GM12864 (cell line): Measurements from ENCODE around the gene VARS2.

Experiments
- DNase-seq: peaks from one replicate; pipeline ENCODE4 v3.0.0-alpha.2; 2011; ENCODE audit warnings: low read depth
- H3K4me3 ChIP-seq: 2 replicates; pipeline ENCODE4 v1.5.1; 2011; ENCODE audit warnings: mild to moderate bottlenecking, low read depth, low read length, control low read depth
- TF ChIP-seq, protein P1 (sequence below): IDR thresholded peaks from 2 replicates; pipeline ENCODE4 v1.5.1; 2011; ENCODE audit warnings: low read depth, mild to moderate bottlenecking, moderate library complexity, low read length, control low read depth, inconsistent platforms; ENCODE audit errors: missing control alignments

VARS2 gene

DNA sequence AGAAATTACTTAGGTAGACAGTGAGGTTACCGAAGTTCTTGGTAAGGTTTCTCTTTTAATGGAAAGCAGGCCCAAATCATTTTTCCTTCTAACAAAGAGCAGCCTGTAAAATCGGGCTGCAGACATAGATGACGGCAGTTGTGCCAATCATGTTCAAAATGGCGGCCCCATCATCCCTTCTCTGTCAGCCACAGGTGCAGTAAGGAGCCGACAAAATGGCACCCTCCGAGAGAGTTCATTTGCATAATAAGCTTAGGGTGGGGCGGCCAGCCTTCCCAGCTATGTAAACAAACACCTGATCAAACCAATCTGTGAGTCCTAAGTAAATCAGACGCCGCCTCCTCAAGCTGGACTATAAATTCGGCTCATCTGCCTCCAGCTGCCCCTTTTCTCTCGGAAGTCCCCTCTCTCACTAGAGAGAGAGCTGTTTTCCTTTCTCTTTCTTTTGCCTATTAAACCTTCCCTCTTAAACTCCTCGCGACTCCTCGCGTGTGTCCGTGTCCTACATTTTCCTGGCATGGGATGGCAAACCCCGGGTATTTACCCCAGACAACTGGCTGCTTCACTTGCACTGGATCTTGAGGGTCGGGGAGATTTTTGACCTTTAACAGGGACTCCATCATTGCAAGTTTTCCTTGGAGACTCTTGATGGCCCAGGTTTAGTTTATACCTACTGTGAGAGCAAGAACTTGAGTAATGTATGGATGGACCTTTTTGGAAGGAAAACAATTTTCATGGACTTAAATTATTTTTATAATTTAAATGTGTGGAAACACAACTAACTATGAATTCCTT is 38.6 kb upstream of the VARS2 start:
- no peak for DNase-seq
- H3K4me3 ChIP-seq = no peak overlapping the region
- TF ChIP-seq, protein P1, sequence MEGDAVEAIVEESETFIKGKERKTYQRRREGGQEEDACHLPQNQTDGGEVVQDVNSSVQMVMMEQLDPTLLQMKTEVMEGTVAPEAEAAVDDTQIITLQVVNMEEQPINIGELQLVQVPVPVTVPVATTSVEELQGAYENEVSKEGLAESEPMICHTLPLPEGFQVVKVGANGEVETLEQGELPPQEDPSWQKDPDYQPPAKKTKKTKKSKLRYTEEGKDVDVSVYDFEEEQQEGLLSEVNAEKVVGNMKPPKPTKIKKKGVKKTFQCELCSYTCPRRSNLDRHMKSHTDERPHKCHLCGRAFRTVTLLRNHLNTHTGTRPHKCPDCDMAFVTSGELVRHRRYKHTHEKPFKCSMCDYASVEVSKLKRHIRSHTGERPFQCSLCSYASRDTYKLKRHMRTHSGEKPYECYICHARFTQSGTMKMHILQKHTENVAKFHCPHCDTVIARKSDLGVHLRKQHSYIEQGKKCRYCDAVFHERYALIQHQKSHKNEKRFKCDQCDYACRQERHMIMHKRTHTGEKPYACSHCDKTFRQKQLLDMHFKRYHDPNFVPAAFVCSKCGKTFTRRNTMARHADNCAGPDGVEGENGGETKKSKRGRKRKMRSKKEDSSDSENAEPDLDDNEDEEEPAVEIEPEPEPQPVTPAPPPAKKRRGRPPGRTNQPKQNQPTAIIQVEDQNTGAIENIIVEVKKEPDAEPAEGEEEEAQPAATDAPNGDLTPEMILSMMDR = no peak

DNA sequence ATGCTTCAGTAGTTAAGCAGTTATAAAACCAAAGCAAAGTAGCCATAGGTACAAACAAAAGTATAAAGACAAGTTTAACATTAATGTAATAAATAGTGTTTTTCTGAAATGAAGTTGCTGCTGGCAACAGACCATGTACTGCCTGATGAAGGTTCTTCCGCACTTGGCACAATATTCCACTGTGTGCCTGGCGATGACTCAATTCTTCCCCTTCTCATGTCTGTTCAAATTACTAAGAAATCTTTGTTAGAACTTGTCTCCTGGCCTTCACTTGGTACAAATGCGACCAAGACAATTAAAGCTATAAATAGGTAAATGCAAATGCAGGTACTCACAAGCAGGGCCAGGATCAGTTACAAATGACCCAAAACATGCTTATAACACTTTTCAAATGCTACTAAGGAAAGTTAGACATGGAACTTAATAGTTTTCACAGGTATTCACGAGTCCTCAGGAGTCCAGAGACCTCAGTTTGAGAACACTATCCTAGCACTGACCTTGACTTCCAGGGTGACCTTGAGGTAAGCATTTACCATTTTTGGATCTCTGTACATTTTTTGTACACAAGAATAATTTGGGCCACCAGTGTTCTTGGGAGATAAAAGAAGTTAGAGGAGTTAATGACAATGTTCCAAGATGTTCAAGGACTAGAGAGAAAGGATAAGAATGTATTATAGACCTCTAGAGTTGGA is 37.9 kb upstream of the VARS2 start:
- no peak for DNase-seq
- TF ChIP-seq, protein P1 = no peak
- H3K4me3 ChIP-seq = no peak overlapping the region

DNA sequence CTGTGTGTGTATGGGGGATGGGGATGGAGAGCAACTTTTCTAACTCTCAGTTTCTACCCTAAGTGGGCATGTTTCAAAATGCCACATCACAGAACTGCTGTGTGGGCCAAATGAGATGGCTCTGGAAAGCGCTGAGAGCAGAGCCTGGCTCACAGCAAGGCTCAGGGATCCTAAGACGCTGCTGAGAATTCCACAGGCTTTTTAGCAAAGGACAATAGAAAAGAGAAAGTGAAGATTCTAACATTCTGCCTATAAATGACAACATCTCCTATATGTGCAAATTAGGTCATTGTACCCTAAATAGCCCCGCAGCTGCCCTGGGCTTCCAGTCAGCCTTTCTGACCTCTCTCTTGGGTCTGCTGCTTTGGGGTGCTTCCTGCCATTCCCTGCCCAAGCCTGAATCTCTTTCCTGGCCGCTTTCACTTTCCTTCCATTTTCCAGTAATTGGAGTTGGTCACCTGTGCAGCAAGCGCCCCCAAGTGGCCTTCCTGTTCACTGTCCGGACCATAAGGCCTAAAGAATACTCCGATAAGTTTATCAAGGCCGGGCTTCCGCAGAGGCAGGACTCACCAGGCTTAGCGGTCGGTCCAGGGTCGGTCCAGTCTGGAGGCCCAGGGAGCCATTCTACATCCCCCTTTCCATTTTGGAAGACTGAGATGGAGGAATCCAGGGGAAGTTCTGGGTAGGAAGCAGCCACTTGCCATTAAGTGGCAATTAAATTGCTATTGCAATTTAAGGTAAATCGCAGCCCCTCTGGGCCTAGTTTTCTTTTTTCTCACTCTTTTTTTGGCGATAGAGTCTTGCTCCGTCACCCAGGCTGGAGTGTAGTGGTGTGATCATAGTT is 36.4 kb upstream of the VARS2 start:
- TF ChIP-seq, protein P1 = peak; percentile 85
- peak; percentile 49 for DNase-seq
- peak overlapping the region; percentile 6; the same call in 1 of the 2 replicates for H3K4me3 ChIP-seq

DNA sequence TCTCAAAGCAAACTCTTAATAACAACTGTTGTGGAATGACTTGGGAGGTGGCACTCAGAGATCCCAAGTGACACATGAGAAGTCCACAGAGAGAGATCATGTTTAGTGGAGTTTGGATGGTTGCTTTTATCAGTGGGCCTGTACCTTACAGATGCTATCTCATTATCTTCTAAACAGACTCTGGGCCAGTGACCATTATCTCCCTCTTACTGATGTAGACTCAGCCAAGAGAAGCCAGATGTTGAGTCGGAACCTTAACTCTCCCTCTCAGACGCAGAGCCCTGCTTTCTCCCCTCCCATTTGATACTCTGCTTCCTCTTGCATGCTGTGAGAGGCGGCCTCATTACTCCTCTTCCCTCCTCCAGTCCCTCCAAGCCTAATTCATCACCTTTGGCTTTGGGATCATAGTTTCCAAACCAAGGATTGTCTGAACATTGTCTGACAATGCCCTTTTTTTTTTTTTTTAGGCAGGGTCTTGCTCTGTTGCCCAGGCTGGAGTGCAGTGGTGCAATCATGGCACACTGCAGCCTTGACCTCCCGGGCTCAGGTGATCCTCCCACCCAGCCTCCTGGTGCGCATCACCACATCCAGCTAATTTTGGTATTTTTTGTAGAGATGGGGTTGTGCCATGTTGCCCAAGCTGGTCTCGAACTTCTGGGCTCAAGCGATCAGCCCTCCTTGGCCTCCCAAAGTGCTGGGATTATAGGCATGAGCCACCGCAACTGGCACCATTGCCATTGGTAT is 34.2 kb upstream of the VARS2 start:
- TF ChIP-seq, protein P1 = no peak
- no peak for DNase-seq
- no peak overlapping the region for H3K4me3 ChIP-seq

DNA sequence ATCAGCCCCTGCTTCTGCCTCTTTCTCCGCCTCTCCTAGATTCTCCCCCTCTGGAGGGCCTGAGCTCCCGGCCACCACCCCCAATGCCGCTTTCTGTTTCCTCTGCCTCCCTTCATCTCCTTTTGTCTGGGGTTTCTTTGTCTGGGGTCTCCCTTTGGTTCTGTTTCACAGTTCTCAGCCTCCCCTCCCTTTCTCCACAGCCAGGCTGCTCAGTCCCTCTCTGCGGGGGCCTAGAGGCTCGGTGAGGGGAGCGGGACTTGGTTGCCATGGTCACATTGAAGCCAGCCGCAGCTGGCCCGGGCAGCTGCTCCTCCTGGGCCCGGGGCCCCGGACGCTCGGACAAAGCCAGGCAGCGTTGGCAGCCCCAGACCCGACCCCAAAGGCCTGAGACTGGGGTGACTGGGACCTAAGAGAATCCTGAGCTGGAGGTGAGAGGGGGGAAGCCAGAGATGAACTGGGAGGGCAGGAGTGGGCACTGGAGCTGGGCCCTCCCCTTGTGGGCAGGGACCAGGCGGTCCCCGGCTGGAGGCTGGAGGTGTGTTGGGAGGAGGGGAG is 33.3 kb upstream of the VARS2 start:
- no peak for DNase-seq
- TF ChIP-seq, protein P1 = no peak
- no peak overlapping the region for H3K4me3 ChIP-seq
